Measurements from ENCODE around the gene BCAS3. TPM values are rescaled to one million over a fixed set of nuclear protein-coding genes. Genes with fewer than 3 reads are reported as not detected.
"Not testable (repeated sequence)": the region's sequence is repeated elsewhere in the genome, so short reads cannot be mapped to it uniquely, and the experiment has no call there.

The BCAS3 gene
- total RNA-seq, 1 donor from 2014 or later, result 22.6 TPM

DNA sequence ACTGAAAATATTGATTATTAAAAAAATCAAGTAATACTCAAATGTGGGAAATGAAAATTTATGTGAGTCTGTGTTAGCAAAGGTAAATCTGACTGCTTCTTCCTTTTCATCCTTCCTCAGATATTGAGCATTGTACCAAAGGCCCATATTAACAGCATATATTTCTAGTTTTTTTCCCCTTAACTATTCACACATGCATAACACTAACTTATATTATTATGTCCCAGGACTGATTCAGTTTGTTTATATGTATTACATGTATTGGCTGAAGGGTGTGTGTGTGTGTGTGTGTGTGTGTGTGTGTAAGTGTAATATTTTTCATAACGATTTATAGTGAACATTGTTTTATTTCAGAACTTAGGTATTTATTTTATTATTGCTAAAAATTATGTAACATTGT, 74.2 kb downstream of the BCAS3 start:
- no peak for DNase-seq (ENCODE audit: low spot score)
- H3K27me3 Mint-ChIP-seq (ENCODE audit: low read depth), result no peaks in the 10 kb centered on the region
- H3K27ac Mint-ChIP-seq (ENCODE audit: unreplicated experiment), result no peak overlapping the region
- peaks cover 9% of the 10 kb centered on the region for H3K9me3 Mint-ChIP-seq (ENCODE audit: low read depth)
- TF ChIP-seq, protein P1, sequence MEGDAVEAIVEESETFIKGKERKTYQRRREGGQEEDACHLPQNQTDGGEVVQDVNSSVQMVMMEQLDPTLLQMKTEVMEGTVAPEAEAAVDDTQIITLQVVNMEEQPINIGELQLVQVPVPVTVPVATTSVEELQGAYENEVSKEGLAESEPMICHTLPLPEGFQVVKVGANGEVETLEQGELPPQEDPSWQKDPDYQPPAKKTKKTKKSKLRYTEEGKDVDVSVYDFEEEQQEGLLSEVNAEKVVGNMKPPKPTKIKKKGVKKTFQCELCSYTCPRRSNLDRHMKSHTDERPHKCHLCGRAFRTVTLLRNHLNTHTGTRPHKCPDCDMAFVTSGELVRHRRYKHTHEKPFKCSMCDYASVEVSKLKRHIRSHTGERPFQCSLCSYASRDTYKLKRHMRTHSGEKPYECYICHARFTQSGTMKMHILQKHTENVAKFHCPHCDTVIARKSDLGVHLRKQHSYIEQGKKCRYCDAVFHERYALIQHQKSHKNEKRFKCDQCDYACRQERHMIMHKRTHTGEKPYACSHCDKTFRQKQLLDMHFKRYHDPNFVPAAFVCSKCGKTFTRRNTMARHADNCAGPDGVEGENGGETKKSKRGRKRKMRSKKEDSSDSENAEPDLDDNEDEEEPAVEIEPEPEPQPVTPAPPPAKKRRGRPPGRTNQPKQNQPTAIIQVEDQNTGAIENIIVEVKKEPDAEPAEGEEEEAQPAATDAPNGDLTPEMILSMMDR (IDR thresholded peaks at IDR 0.05), result no peak
- H3K36me3 Mint-ChIP-seq (ENCODE audit: low read depth), result peaks cover 7% of the 10 kb centered on the region
- H3K4me1 Mint-ChIP-seq (ENCODE audit: low read depth), result no peaks in the 10 kb centered on the region
- H3K4me3 Mint-ChIP-seq (ENCODE audit: unreplicated experiment), result no peak overlapping the region

DNA sequence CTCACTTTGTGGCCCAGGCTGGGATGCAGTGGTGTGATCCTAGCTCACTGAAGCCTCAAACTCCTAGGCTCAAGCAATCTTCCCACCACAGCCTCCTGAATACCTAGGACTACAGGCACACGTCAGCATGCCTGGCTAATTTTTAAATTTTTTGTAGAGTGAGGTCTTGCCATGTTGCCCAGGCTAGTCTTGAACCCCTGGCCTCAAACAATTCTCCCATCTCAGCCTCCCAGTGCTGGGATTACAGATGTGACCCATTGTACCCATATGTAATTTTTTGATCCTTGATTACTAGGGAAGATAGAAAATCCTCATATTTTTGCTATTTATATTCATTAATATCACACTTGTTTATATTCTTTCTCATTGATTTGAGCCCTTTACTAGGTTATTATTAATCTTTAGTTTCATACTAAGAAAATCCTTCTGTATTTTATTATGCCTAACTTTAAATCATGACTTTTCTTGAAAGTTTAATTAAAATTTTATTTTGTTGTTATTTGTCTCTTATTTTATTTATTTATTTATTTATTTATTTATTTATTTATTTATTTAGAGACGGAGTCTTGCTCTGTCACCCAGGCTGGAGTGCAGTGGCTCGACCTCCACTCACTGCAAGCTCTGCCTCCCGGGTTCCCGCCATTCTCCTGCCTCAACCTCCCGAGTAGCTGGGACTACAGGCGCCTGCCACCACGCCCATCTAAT, 75.4 kb downstream of the BCAS3 start:
- Mint-ChIP-seq H3K27me3 (ENCODE audit: low read depth) (no peaks in the 10 kb centered on the region), H3K9me3 (ENCODE audit: low read depth) (peaks cover 9% of the 10 kb centered on the region), H3K4me3 (ENCODE audit: unreplicated experiment) (no peak overlapping the region), H3K27ac (ENCODE audit: unreplicated experiment) (no peak overlapping the region), H3K4me1 (ENCODE audit: low read depth) (no peaks in the 10 kb centered on the region), H3K36me3 (ENCODE audit: low read depth) (peaks cover 7% of the 10 kb centered on the region)
- no peak for DNase-seq (ENCODE audit: low spot score)
- TF ChIP-seq, protein P1 (IDR thresholded peaks at IDR 0.05), result no peak

DNA sequence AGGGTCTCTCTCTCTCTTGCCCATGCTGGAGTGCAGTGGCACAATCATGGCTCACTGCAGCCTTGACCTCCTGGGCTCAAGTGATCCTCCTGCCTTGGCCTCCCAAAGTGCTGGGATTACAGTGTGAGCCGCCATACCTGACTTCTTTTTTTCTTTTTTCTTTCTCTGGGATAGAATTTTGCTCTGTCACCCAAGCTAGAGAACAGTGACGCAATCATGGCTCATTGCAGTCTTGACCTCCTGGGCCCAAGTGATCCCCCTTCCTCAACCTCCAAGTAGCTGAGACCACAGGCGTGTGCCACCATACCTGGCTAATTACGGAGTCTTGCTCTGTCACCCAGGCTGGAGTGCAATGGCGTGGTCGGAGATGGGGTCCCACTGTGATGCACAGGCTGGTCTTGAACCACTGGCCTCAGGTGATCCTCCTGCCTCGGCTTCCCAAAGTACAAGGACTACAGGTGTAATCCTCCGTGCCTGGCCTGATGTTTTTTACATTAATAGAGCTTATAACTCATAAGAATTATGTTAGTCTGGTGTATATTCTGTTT, 76.5 kb downstream of the BCAS3 start:
- Mint-ChIP-seq H3K4me3 (ENCODE audit: unreplicated experiment) (no peak overlapping the region), H3K4me1 (ENCODE audit: low read depth) (no peaks in the 10 kb centered on the region), H3K27ac (ENCODE audit: unreplicated experiment) (no peak overlapping the region), H3K9me3 (ENCODE audit: low read depth) (peaks cover 9% of the 10 kb centered on the region), H3K36me3 (ENCODE audit: low read depth) (peaks cover 3% of the 10 kb centered on the region), H3K27me3 (ENCODE audit: low read depth) (no peaks in the 10 kb centered on the region)
- TF ChIP-seq, protein P1 (IDR thresholded peaks at IDR 0.05), result no peak
- DNase-seq (ENCODE audit: low spot score), result no peak

DNA sequence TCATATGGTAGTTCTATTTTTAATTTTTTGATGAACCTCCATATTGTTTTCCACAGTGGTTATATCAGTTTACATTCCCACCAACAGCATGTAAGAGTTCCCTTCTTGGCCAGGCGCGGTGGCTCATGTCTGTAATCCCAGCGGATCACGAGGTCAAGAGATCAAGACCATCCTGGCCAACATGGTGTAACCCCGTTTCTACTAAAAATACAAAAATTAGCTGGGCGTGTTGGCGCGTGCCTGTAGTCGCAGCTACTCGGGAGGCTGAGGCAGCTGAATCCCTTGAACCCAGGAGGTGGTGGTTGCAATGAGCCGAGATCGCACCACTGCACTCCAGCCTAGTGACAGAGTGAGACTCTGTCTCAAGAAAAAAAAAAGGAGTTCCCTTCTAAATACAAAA, 79.1 kb downstream of the BCAS3 start:
- not testable (repeated sequence) for H3K27ac Mint-ChIP-seq (ENCODE audit: unreplicated experiment); H3K27me3 Mint-ChIP-seq (ENCODE audit: low read depth); H3K4me1 Mint-ChIP-seq (ENCODE audit: low read depth); DNase-seq (ENCODE audit: low spot score); H3K36me3 Mint-ChIP-seq (ENCODE audit: low read depth); H3K4me3 Mint-ChIP-seq (ENCODE audit: unreplicated experiment)
- H3K9me3 Mint-ChIP-seq (ENCODE audit: low read depth), result peaks cover 13% of the 10 kb centered on the region

DNA sequence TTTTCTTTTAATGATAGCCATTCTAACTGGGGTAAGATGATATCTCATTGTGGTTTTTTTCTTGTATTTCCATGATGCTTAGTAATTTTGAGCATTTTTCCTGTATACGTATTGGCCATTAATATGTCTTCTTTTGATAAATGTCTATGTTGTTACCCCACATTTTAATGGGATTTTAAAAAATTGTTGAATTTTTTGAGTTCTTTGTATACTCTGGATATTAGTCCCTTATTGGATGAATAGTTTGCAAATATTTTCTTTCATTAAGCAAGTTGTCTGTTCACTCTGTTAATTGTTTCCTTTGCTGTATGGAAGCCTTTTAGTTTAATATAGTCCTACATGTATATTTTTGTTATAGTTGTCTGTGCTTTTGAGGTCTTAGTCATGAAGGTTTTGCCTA, 79.8 kb downstream of the BCAS3 start:
- no peak overlapping the region for H3K27ac Mint-ChIP-seq (ENCODE audit: unreplicated experiment)
- peaks cover 8% of the 10 kb centered on the region for H3K36me3 Mint-ChIP-seq (ENCODE audit: low read depth)
- TF ChIP-seq, protein P1 (IDR thresholded peaks at IDR 0.05), result no peak
- H3K4me3 Mint-ChIP-seq (ENCODE audit: unreplicated experiment), result no peak overlapping the region
- H3K9me3 Mint-ChIP-seq (ENCODE audit: low read depth), result peaks cover 17% of the 10 kb centered on the region
- no peaks in the 10 kb centered on the region for H3K27me3 Mint-ChIP-seq (ENCODE audit: low read depth)
- H3K4me1 Mint-ChIP-seq (ENCODE audit: low read depth), result no peaks in the 10 kb centered on the region
- no peak for DNase-seq (ENCODE audit: low spot score)

DNA sequence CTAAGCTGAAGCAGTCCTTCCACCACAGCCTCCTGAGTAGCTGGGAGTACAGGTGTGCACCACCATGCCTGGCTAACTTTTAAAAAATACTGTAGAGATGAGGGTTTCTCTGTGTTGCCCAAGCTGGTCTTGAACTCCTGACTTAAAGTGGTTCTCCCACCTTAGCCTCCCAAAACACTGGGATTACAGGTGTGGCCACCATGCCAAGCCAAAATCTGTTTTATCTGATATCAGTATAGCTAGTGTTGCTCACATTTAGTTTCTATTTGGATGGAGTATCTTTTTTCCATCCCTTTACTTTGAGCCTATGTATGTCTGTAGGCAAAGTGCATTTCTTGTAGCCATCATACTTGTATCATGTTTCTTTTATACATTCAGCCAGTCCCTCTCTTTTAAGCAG, 82.1 kb downstream of the BCAS3 start:
- Mint-ChIP-seq H3K36me3 (ENCODE audit: low read depth) (peaks cover 11% of the 10 kb centered on the region), H3K27ac (ENCODE audit: unreplicated experiment) (no peak overlapping the region), H3K4me1 (ENCODE audit: low read depth) (no peaks in the 10 kb centered on the region), H3K27me3 (ENCODE audit: low read depth) (no peaks in the 10 kb centered on the region), H3K4me3 (ENCODE audit: unreplicated experiment) (no peak overlapping the region), H3K9me3 (ENCODE audit: low read depth) (peaks cover 17% of the 10 kb centered on the region)
- TF ChIP-seq, protein P1 (IDR thresholded peaks at IDR 0.05), result no peak
- no peak for DNase-seq (ENCODE audit: low spot score)

DNA sequence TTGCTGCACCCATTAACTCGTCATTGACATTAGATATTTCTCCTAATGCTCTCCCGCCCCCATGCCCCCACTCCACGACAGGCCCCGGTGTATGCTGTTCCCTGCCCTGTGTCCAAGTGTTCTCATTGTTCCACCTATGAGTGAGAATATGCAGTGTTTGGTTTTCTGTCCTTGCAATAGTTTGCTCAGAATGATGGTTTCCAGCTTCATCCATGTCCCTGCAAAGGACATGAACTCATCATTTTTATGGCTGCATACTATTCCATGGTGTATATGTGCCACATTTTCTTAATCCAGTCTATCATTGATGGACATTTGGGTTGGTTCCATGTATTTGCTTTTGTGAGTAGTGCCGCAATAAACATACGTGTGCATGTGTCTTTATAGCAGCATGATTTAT, 83.7 kb downstream of the BCAS3 start:
- not testable (repeated sequence) for H3K4me3 Mint-ChIP-seq (ENCODE audit: unreplicated experiment); H3K4me1 Mint-ChIP-seq (ENCODE audit: low read depth); DNase-seq (ENCODE audit: low spot score); H3K27me3 Mint-ChIP-seq (ENCODE audit: low read depth); H3K27ac Mint-ChIP-seq (ENCODE audit: unreplicated experiment)
- Mint-ChIP-seq H3K9me3 (ENCODE audit: low read depth) (peaks cover 30% of the 10 kb centered on the region), H3K36me3 (ENCODE audit: low read depth) (peaks cover 12% of the 10 kb centered on the region)
